Small intestine (tissue), 7 donors: Measurements from ENCODE around the gene MPPED2. TPM values are rescaled to one million over a fixed set of nuclear protein-coding genes. Genes with fewer than 3 reads are reported as not detected.
A peak's percentile ranks its signal among the peaks of the same experiment; 100 is the strongest.

Source experiments
- DNase-seq, 2 donors: peaks; one replicate each; pipeline versions ENCODE4 v3.0.0 to v3.0.0-alpha.2; 2013
- FAIRE-seq: peaks from 2 replicates; lab custom pipeline; 2012; peaks lifted over from hg19 to GRCh38; lab: Jason Lieb, UNC
- H3K27ac ChIP-seq, 3 donors: one replicate each; pipeline ENCODE4 v1.5.1; 2013; ENCODE audit warnings: low read length in 2 of 3, mild to moderate bottlenecking in 2 of 3, control low read depth in 1 of 3, inconsistent platforms in 1 of 3, low read depth in 1 of 3, moderate library complexity in 1 of 3
- H3K27me3 ChIP-seq, 3 donors: one replicate each; pipeline ENCODE4 v1.6.1; 2013; ENCODE audit warnings: low read length in 3 of 3, inconsistent platforms in 1 of 3; ENCODE audit not compliant: control insufficient read depth in 3 of 3, insufficient read depth in 3 of 3
- H3K36me3 ChIP-seq, 3 donors: one replicate each; pipeline ENCODE4 v1.6.1; 2013; ENCODE audit warnings: low read length in 3 of 3, inconsistent platforms in 1 of 3, low read depth in 1 of 3, mild to moderate bottlenecking in 1 of 3, moderate library complexity in 1 of 3; ENCODE audit not compliant: control insufficient read depth in 3 of 3, insufficient read depth in 2 of 3
- H3K4me1 ChIP-seq, 3 donors: one replicate each; pipeline ENCODE4 v1.6.1; 2013; ENCODE audit warnings: low read length in 2 of 3, inconsistent platforms in 1 of 3, low read depth in 1 of 3, mild to moderate bottlenecking in 1 of 3, moderate library complexity in 1 of 3; ENCODE audit not compliant: control insufficient read depth in 3 of 3, insufficient read depth in 2 of 3
- H3K4me3 ChIP-seq, 3 donors: one replicate each; pipeline ENCODE4 v1.5.1; 2013; ENCODE audit warnings: low read length in 3 of 3, control low read depth in 1 of 3, inconsistent platforms in 1 of 3, low read depth in 1 of 3, mild to moderate bottlenecking in 1 of 3, moderate library complexity in 1 of 3
- H3K9me3 ChIP-seq, 2 donors: one replicate each; pipeline ENCODE4 v1.6.1; 2013; ENCODE audit warnings: low read depth in 1 of 2, low read length in 1 of 2; ENCODE audit not compliant: control insufficient read depth in 2 of 2, insufficient read depth in 1 of 2
- WGBS, 3 donors: extraction: QIAGEN DNeasy Blood & Tissue Kit; methylation state at CpG; one replicate each; pipeline ENCODE4 v1.1.7; 2013; 5-methylcytosine and 5-hydroxymethylcytosine counted together
- polyA plus RNA-seq, 4 donors: library from polyadenylated mRNA; stranded (reverse) in 3 of 4; unstranded in 1 of 4; fragments of 200-250 nt in 3 of 4; fragments of 120-200 nt in 1 of 4; gene quantifications; one replicate each; pipeline versions ENCODE4 v1.2.1 to v1.2.3, GENCODE V29; 2013
- donor health status: healthy with polysubstance abuse.
- donor health status: control.
- donor health status: control.
- donor health status: Bipolar disorder and iron deficiency.
- donor health status: healthy.

The MPPED2 gene
- polyA plus RNA-seq, 4 donors, result 0.84 to 1.1 TPM; not detected in 2

- no peak for DNase-seq
- no peak for FAIRE-seq
- Histone ChIP-seq H3K4me1 (no peaks in the 10 kb centered on the region), H3K36me3 (no peaks in the 10 kb centered on the region), H3K9me3 (no peaks in the 10 kb centered on the region), H3K27ac (no peak overlapping the region), H3K4me3 (no peak overlapping the region), H3K27me3 (no peaks in the 10 kb centered on the region)
- 68 to 82% (median 79%) methylated on average over 13 of the region's 13 CpGs for WGBS, 3 donors
Observed at GRCh38 chr11:30535818-30536217, 50.3 kb downstream of the MPPED2 start.

DNA sequence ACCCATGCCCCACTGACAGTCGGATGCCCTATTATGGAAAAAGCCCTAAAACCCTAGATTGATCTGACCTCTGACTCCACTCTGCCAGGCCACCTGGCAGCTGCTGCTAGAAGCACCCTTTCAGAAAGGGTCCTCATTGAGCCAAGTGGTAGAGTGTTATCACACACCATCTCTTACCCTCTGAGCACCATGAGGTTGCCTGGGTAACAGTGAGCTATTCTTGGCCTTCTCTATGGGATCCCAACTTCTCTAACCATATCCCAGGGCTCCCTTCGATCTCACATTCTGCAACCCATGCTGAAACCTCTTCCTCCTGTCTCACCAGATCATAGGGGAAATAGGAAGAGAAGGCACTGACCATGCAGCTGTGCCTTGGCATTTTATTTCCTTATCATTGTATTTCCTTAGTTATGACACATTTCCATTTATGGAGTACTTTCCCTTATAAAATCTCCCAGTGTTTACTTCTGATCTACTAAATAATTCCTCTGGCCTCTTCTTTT, 52.7 kb downstream of the MPPED2 start:
- no peaks in the 10 kb centered on the region for H3K4me1 ChIP-seq
- no peak for DNase-seq
- no peak overlapping the region for H3K27ac ChIP-seq
- no peaks in the 10 kb centered on the region for H3K36me3 ChIP-seq
- H3K9me3 ChIP-seq, result no peaks in the 10 kb centered on the region
- 65 to 81% (median 76%) methylated on average over 2 of the region's 2 CpGs for WGBS, 3 donors
- FAIRE-seq, result no peak
- no peak overlapping the region for H3K4me3 ChIP-seq
- no peaks in the 10 kb centered on the region for H3K27me3 ChIP-seq

GRCh38 chr11:30527566-30527965, 58.6 kb downstream of the MPPED2 start:
- DNase-seq (no peak), FAIRE-seq (no peak)
- H3K36me3 ChIP-seq, result no peaks in the 10 kb centered on the region
- WGBS, 3 donors, result 56 to 75% (median 62%) methylated on average over 3 of the region's 3 CpGs
- no peaks in the 10 kb centered on the region for H3K27me3 ChIP-seq
- no peak overlapping the region for H3K4me3 ChIP-seq
- no peaks in the 10 kb centered on the region for H3K4me1 ChIP-seq
- no peaks in the 10 kb centered on the region for H3K9me3 ChIP-seq
- no peak overlapping the region for H3K27ac ChIP-seq

DNA sequence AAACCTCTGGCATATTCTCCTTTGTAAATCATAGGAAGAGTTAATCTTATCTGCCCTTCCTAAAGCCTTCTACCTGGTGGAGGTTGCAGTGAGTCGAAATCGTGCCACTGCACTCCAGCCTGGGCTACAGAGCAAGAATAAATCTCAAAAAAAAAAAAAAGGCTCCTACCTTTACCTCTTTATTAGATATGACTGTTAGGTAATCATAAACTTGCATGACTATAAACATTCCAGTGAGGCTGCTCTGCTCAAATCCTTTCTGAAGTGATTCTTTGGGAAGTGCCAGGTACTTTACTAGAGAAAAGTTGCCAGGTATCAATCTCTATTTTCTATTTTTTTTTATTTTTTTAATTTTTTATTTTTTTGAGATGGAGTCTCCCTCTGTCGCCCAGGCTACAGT, 59.6 kb downstream of the MPPED2 start:
- no peaks in the 10 kb centered on the region for H3K36me3 ChIP-seq
- H3K4me1 ChIP-seq, result no peaks in the 10 kb centered on the region
- no peak for DNase-seq
- peaks cover 0 to 2% (median 0%) of the 10 kb centered on the region in 3 donors for H3K27me3 ChIP-seq
- H3K27ac ChIP-seq, result no peak overlapping the region
- no peaks in the 10 kb centered on the region for H3K9me3 ChIP-seq
- no peak overlapping the region for H3K4me3 ChIP-seq
- no peak for FAIRE-seq
- 45 to 64% (median 48%) methylated on average over 3 of the region's 3 CpGs for WGBS, 3 donors

- Histone ChIP-seq H3K9me3 (no peaks in the 10 kb centered on the region), H3K36me3 (no peaks in the 10 kb centered on the region), H3K4me3 (no peak overlapping the region), H3K27ac (no peak overlapping the region), H3K4me1 (no peaks in the 10 kb centered on the region), H3K27me3 (peaks cover 0 to 2% (median 0%) of the 10 kb centered on the region in 3 donors)
- 84 to 85% (median 85%) methylated on average over 9 of the region's 9 CpGs for WGBS, 3 donors
- DNase-seq (no peak), FAIRE-seq (no peak)
Observed at GRCh38 chr11:30522536-30523243, 63.5 kb downstream of the MPPED2 start.

GRCh38 chr11:30521297-30522071, 64.7 kb downstream of the MPPED2 start:
- Histone ChIP-seq H3K27me3 (peaks cover 0 to 2% (median 0%) of the 10 kb centered on the region in 3 donors), H3K27ac (no peak overlapping the region), H3K9me3 (no peaks in the 10 kb centered on the region), H3K4me1 (no peaks in the 10 kb centered on the region), H3K4me3 (no peak overlapping the region), H3K36me3 (no peaks in the 10 kb centered on the region)
- 46 to 57% (median 56%) methylated on average over 8 of the region's 8 CpGs for WGBS, 3 donors
- FAIRE-seq (no peak), DNase-seq (peak in 1 of 2 donors; percentile 6)

DNA sequence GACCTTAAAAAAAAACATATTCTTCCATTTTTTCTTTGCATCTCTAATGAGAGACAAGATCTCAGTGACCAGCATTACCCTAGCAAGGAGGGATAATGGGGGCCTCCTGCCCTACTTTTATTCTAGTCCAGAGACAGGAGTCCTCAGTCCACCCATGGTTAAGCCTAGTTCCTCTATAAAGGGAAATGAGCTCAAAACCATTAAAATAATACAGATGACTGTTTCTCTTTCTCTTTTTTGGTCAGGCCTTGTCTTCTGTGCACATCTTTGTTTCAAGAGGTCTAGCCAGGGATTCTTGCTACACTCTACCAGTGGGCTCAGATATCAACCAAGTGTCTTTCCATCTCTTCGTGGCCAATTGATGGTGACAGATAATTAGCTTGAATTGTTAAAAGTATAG, 73.1 kb downstream of the MPPED2 start:
- H3K9me3 ChIP-seq, result no peaks in the 10 kb centered on the region
- no peak for FAIRE-seq
- H3K36me3 ChIP-seq, result no peaks in the 10 kb centered on the region
- H3K27ac ChIP-seq, result no peak overlapping the region
- H3K4me3 ChIP-seq, result no peak overlapping the region
- H3K4me1 ChIP-seq, result no peaks in the 10 kb centered on the region
- 68 to 88% (median 84%) methylated on average over 1 of the region's 1 CpG for WGBS, 3 donors
- no peak for DNase-seq
- H3K27me3 ChIP-seq, result no peaks in the 10 kb centered on the region

DNA sequence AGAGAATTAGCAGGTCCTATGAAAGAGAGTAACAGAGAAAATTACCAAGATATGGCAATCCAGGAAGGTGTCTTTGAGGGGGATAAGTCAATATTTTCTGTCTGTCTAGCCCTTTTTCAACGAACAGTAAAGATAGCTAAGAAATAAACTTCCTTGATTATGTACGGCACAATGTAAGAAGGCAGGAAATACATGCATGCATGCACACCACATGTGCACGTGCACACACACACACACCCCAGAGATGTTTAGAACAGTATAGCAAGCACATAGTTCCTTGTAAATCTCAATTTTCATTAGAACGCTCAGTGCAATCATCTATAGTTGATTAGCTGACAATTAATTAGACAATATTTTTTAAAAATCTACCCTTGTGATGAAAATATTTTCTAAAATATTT, 74.7 kb downstream of the MPPED2 start:
- DNase-seq (no peak), FAIRE-seq (no peak)
- Histone ChIP-seq H3K9me3 (no peaks in the 10 kb centered on the region), H3K36me3 (no peaks in the 10 kb centered on the region), H3K27ac (no peak overlapping the region), H3K4me3 (no peak overlapping the region), H3K27me3 (no peaks in the 10 kb centered on the region), H3K4me1 (no peaks in the 10 kb centered on the region)
- 63 to 75% (median 63%) methylated on average over 4 of the region's 4 CpGs for WGBS, 3 donors
